Fibroblast of lung (primary cell): Measurements from ENCODE around the gene NUDCD3. TPM values are rescaled to one million over a fixed set of nuclear protein-coding genes. Genes with fewer than 3 reads are reported as not detected.

Source experiments
- DNase-seq, 2 donors: peaks; one replicate each; pipeline versions ENCODE4 v3.0.0 to v3.0.0-alpha.2; 2010; ENCODE audit warnings: low read depth in 2 of 2
- H2AFZ ChIP-seq: 2 replicates; pipeline ENCODE4 v1.5.1; 2012; ENCODE audit warnings: low read length, control low read depth, inconsistent platforms
- H3K27ac ChIP-seq: 2 replicates; pipeline ENCODE4 v1.5.1; 2011; ENCODE audit warnings: low read length, control low read depth; ENCODE audit not compliant: insufficient read depth
- H3K27me3 ChIP-seq: 2 replicates; pipeline ENCODE4 v1.5.1; 2011; ENCODE audit warnings: mild to moderate bottlenecking, low read length; ENCODE audit not compliant: control insufficient read depth, insufficient read depth
- H3K36me3 ChIP-seq: 2 replicates; pipeline ENCODE4 v1.5.1; 2011; ENCODE audit warnings: low read length; ENCODE audit not compliant: control insufficient read depth, insufficient read depth
- H3K4me1 ChIP-seq: 2 replicates; pipeline ENCODE4 v1.5.1; 2011; ENCODE audit warnings: low read length; ENCODE audit not compliant: control insufficient read depth, insufficient read depth; ENCODE audit errors: extremely low read depth
- H3K4me2 ChIP-seq: 2 replicates; pipeline ENCODE4 v1.5.1; 2011; ENCODE audit warnings: low read length, control low read depth; ENCODE audit not compliant: insufficient read depth; ENCODE audit errors: extremely low read depth
- H3K4me3 ChIP-seq, 4 experiments: fragments of 200-600 bp in 1 of 4; sonication (generic) in 1 of 4; replicated peaks in 1 of 4; 2 replicates each; pipeline ENCODE4 v1.5.1; 2011 to 2016; ENCODE audit warnings: low read length in 4 of 4, low read depth in 3 of 4, mild to moderate bottlenecking in 3 of 4, control low read depth in 2 of 4, inconsistent platforms in 1 of 4, mixed read lengths in 1 of 4; ENCODE audit not compliant: insufficient read depth in 1 of 4; ENCODE audit errors: control extremely low read depth in 1 of 4
- H3K79me2 ChIP-seq: 2 replicates; pipeline ENCODE4 v1.5.1; 2012; ENCODE audit warnings: mild to moderate bottlenecking, low read length, inconsistent platforms; ENCODE audit not compliant: control insufficient read depth, insufficient read depth
- H3K9ac ChIP-seq: 2 replicates; pipeline ENCODE4 v1.5.1; 2011; ENCODE audit warnings: mild to moderate bottlenecking, low read length, control low read depth; ENCODE audit not compliant: insufficient read depth
- H3K9me3 ChIP-seq: 2 replicates; pipeline ENCODE4 v1.5.1; 2012; ENCODE audit warnings: low read depth, low read length; ENCODE audit not compliant: control insufficient read depth, insufficient read depth
- H4K20me1 ChIP-seq: 2 replicates; pipeline ENCODE4 v1.5.1; 2011; ENCODE audit warnings: low read length; ENCODE audit not compliant: control insufficient read depth, insufficient read depth; ENCODE audit errors: extremely low read depth
- CTCF ChIP-seq, 2 donors: IDR thresholded peaks in 1 of 2; conservative IDR thresholded peaks in 1 of 2; 1 replicate in 1 of 2; 2 replicates in 1 of 2; pipeline ENCODE4 v1.5.1; 2011 to 2012; ENCODE audit warnings: low read length in 2 of 2, control low read depth in 1 of 2, inconsistent platforms in 1 of 2, low read depth in 1 of 2, mild to moderate bottlenecking in 1 of 2
- EZH2 ChIP-seq: IDR thresholded peaks from 2 replicates; pipeline ENCODE4 v1.5.1; 2012; ENCODE audit warnings: low read length, control low read depth, mild to moderate bottlenecking; ENCODE audit errors: missing control alignments
- polyA minus RNA-seq: library from RNA; depleted of rRNA, polyadenylated mRNA; stranded (reverse); fragments of >200 nt; gene quantifications from 2 replicates; pipeline ENCODE4 v1.2.3, GENCODE V29; 2011; ENCODE audit warnings: low replicate concordance
- polyA plus RNA-seq, 2 donors: library from polyadenylated mRNA; depleted of rRNA in 1 of 2; stranded (reverse) in 1 of 2; unstranded in 1 of 2; fragments of >200 nt; gene quantifications; 2 replicates each; pipeline ENCODE4 v1.2.1, GENCODE V29; 2011 to 2012; ENCODE audit warnings: missing spikeins in 1 of 2
- total RNA-seq: library from RNA; depleted of rRNA; stranded (reverse); fragments of >200 nt; gene quantifications from 2 replicates; pipeline ENCODE4 v1.2.1, GENCODE V29; 2014

Gene NUDCD3
- 67.0 and 68.7 TPM in 2 replicates for total RNA-seq
- polyA plus RNA-seq = 51.9 and 65.1 TPM in 2 replicates
- polyA plus RNA-seq (2012) = 65.5 and 82.2 TPM in 2 replicates
- 85.5 and 127 TPM in 2 replicates for polyA minus RNA-seq

GRCh38 chr7:44490351-44491200 is at the start of gene NUDCD3:
TSS of gene NUDCD3 (minus strand) at chr7:44490658. CDS start at chr7:44490600, 58 bp downstream.
- peak; percentile 83 to 88 for DNase-seq
- no peaks in the 10 kb centered on the region for H4K20me1 ChIP-seq
- H3K9ac ChIP-seq = peak within 1 kb of the TSS; percentile 85
- H3K36me3 ChIP-seq = no peaks in the 10 kb centered on the region
- H3K27ac ChIP-seq = peak within 1 kb of the TSS; percentile 90
- TF ChIP-seq CTCF (conservative IDR thresholded peaks at IDR 0.05 in 1 of 2, IDR thresholded peaks at IDR 0.05 in 1 of 2; ENCODE audit: low read depth in 1 of 2, low read length in 2 of 2) (peak; percentile 15 to 21), EZH2 (no peak)
- H3K9me3 ChIP-seq = no peaks in the 10 kb centered on the region
- peaks cover 44% of the 10 kb centered on the region for H3K79me2 ChIP-seq
- H3K27me3 ChIP-seq = no peaks in the 10 kb centered on the region
- peak within 1 kb of the TSS; percentile 94 for H2AFZ ChIP-seq
- H3K4me3 ChIP-seq = peak within 1 kb of the TSS; percentile 76 to 89 (median 81)
- H3K4me1 ChIP-seq = no peaks in the 10 kb centered on the region
- H3K4me2 ChIP-seq = peak within 1 kb of the TSS; percentile 93

- Histone ChIP-seq H3K36me3 (no peaks in the 10 kb centered on the region), H2AFZ (no peak overlapping the region), H3K79me2 (no peaks in the 10 kb centered on the region)
Measured at GRCh38 chr7:44539669-44540506, 49.4 kb upstream of the NUDCD3 start.

More at GRCh38 chr7:44539669-44540506, 49.4 kb upstream of the NUDCD3 start:
- H3K4me1 ChIP-seq = peaks cover 2% of the 10 kb centered on the region
- no peak for DNase-seq
- no peaks in the 10 kb centered on the region for H3K27me3 ChIP-seq
- H3K9me3 ChIP-seq = no peaks in the 10 kb centered on the region
- H3K9ac ChIP-seq = no peak overlapping the region
- no peak overlapping the region for H3K4me3 ChIP-seq
- no peak for TF ChIP-seq CTCF (conservative IDR thresholded peaks at IDR 0.05 in 1 of 2, IDR thresholded peaks at IDR 0.05 in 1 of 2; ENCODE audit: low read depth in 1 of 2, low read length in 2 of 2)
- no peak overlapping the region for H3K27ac ChIP-seq
- no peak overlapping the region for H3K4me2 ChIP-seq
- no peaks in the 10 kb centered on the region for H4K20me1 ChIP-seq
